GM19099 (cell line): ENCODE results near the gene PDZD8.

Source experiments
- POLR2A ChIP-seq: IDR thresholded peaks from 3 replicates; pipeline ENCODE4 v1.6.1; 2011; ENCODE audit warnings: low read depth; ENCODE audit not compliant: insufficient read length; ENCODE audit errors: extremely low read depth

PDZD8 gene

GRCh38 chr10:117375360-117376178 lies at the start of gene PDZD8:
TSS of gene PDZD8 (minus strand) at chr10:117375440. CDS start at chr10:117375227, 213 bp downstream.
- peak; percentile 88 for TF ChIP-seq POLR2A

- TF ChIP-seq POLR2A = no peak
Observed at GRCh38 chr10:117424171-117424570, 48.9 kb upstream of the PDZD8 start.

DNA sequence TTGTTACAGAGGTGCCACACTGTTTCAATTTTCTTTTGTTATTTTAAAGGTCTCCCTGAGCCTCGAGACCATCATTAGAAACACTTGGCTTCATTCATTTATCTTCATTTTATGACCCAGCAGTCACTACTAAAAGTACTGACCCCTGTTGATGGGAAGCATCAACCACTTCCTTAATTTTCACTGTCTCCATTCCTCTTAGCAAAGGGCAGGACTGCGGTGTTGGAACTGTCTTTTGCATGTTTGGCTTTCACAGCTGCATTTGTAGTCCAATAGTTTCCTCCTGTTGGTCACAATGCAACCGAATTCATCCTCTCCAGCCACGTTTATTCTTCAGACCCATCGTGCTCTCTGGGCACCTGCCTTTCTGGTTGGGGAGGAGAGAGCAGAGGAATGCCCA lies 46.7 kb upstream of the PDZD8 start:
- no peak for TF ChIP-seq POLR2A

GRCh38 chr10:117420768-117421167 lies 45.5 kb upstream of the PDZD8 start:
- TF ChIP-seq POLR2A = no peak

DNA sequence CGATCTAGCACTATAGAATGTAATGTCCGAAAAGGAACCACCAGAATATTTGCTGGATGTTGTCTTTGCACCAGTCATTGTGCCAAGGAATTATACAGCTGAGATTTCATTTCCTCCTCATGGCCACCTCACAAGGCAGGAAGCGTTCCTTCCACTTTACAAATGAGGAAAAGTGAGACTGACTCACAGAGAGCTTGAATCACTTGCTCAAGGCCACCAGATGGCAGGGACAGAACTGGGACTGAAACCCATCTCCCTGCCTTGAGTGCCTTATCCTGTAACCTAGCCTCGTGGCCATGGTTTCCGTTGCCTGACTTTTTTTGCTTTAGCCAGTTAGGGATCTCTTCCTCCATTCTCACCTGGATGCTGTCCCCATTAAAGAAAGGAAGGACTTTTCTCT lies 44.7 kb upstream of the PDZD8 start:
- no peak for TF ChIP-seq POLR2A

DNA sequence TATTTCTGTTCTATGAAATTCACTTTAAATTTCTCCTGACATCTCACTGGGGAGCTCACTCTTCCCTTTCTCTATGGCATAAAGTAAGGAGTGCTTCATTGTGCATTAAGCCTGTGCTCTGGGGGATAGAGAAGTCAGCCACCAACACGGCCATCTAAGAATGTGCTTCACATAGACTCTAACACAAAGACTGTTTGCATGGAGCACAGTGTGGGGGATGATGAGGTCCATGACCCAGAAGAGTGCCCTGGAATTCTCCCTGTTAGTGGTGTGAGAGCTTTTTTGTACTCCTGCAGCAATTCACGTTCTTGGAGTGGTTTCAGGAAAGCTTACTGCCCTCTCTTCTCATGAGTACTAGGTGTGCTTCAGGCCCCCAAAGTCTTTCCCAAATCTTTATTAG lies 43.9 kb upstream of the PDZD8 start:
- TF ChIP-seq POLR2A = no peak

- TF ChIP-seq POLR2A = no peak
Observed at GRCh38 chr10:117418121-117418520, 42.9 kb upstream of the PDZD8 start.

- no peak for TF ChIP-seq POLR2A
Observed at GRCh38 chr10:117417196-117417595, 42.0 kb upstream of the PDZD8 start.

GRCh38 chr10:117413928-117414618 lies 38.8 kb upstream of the PDZD8 start:
- no peak for TF ChIP-seq POLR2A

GRCh38 chr10:117412469-117413010 lies 37.3 kb upstream of the PDZD8 start:
- TF ChIP-seq POLR2A = no peak

DNA sequence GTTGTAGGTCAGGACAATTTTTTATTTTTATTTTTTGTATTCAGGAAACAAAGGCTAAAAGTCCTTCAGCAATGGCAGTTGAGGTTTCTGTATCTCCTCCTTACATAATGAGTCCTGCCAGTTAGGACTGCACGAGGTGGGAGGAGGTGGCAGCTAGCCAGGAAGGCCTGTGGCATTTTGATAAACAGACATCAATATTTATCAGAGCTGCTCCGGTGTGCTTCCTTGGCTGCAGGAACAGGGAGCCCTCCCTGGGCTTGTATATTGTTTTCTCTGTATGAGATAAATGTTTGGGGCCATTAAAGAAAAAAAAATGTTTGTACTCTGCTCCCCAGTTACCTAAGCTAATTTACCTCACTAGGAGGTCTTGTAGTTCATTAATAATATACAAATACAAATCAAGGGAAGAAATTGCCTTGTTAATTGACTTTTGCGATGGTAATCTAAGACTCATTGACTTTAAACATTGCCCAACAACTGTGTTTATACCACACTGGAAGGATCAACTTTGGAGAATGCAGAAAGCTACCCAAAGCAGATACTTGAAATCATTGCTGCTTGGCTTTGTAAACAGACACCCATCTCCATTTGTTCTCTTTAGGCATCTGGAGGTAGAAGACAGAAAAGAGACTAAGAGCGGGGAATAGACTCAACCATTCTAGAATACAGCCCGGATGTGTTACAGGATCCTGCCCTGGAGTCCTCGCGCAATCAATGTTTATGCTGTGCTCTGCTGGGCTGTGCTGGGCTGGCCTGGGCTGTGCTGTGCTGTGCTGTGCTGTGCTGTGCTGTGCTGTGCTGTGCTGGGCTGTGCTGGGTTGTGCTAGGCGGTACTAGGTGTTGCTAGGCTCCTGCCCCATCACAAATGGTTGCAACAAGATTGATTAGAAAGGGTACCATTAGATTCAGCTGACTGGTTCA lies 36.5 kb upstream of the PDZD8 start:
- no peak for TF ChIP-seq POLR2A

GRCh38 chr10:117410557-117410956 lies 35.3 kb upstream of the PDZD8 start:
- TF ChIP-seq POLR2A = no peak

DNA sequence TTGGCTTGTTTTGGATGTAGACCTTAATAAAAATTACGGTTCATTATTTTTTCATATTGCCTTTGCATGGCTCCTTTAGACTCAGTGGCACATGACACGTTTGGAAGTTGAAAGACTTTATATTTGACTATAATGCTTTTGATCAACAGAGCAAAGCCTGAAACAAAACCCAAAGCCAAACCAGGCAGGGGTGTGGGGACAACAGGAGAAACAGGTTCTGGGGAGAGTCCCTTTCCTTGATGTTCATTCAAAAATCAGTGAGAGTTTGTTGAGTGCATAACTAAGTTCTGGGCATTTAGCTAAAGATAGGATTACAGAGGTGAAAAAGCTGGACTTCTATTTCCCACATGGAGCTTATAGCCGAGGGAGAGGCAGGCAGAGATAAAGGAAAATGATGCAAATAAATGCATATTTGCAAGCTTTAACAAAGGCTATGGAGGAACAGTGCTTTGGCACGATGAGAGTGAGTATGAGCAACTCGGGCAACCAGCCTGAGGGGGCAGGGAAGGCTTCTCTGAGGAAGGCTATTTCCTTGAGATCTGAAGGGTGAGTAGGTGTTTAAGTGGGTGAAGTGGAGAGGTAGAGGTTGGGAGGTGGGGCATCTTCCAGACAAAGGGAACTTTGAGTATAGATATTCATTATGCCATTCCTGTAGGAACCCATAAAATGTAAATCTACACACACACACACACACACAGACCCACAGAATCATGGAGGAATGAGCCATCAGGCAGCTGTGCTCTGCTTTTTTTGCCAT lies 34.5 kb upstream of the PDZD8 start:
- TF ChIP-seq POLR2A = no peak
